GM12878 (cell line): ENCODE results near the gene EGFR. TPM values are rescaled to one million over a fixed set of nuclear protein-coding genes. Genes with fewer than 3 reads are reported as not detected.

Experiments
- ATAC-seq: fragments of 200-7000 bp; cut with Tn5 transposase; 3 replicates; pipeline ENCODE4 v1.9.1; 2020; ENCODE audit warnings: mild to moderate bottlenecking, moderate library complexity
- BruUV-seq: library from RNA; stranded (reverse); fragments of 400-500 nt; replicated peaks from 2 replicates; lab custom pipeline; 2021; lab: Mats Ljungman, UMichigan
- CTCF ChIA-PET: fragments of 300-600 bp; sonication (Branson Sonifier 250); formaldehyde crosslinking; extraction: SDS; loops from one replicate; lab custom pipeline; 2021; ENCODE audit warnings: inconsistent platforms; lab: Yijun Ruan, JAX
- POLR2A ChIA-PET: fragments of 350-600 bp; formaldehyde crosslinking; extraction: SDS; loops from one replicate; lab custom pipeline; 2021; ENCODE audit warnings: inconsistent platforms; lab: Charles Lee
- RAD21 ChIA-PET: fragments of 300-600 bp; sonication (Branson Sonifier 250); formaldehyde crosslinking; loops from one replicate; lab custom pipeline; 2023; ENCODE audit warnings: antibody characterized with exemption; ENCODE audit not compliant: unreplicated experiment; lab: Charles Lee
- SMC1A ChIA-PET: fragments of 300-600 bp; sonication (Branson Sonifier 250); formaldehyde crosslinking; loops from one replicate; lab custom pipeline; 2023; ENCODE audit not compliant: unreplicated experiment, uncharacterized antibody; lab: Charles Lee
- DNase-seq: peaks from one replicate; pipeline ENCODE4 v3.0.0-alpha.2; 2011; ENCODE audit warnings: low read depth, low spot score
- FAIRE-seq: peaks from 3 replicates; lab custom pipeline; 2011; peaks lifted over from hg19 to GRCh38; lab: Jason Lieb, UNC
- H2AFZ ChIP-seq: 2 replicates; pipeline ENCODE4 v1.6.0; 2011; ENCODE audit warnings: low read depth, low read length, control low read depth; ENCODE audit not compliant: control insufficient read depth
- H3K27ac ChIP-seq: 2 replicates; pipeline ENCODE4 v1.5.1; 2011; ENCODE audit warnings: control low read depth; ENCODE audit not compliant: control insufficient read depth, insufficient read depth
- H3K27me3 ChIP-seq, 2 experiments: replicated peaks in 1 of 2; 2 replicates each; pipeline versions ENCODE4 v1.6.0 to v1.6.1; 2011; ENCODE audit warnings: low read length in 1 of 2; ENCODE audit not compliant: control insufficient read depth in 2 of 2, insufficient read depth in 2 of 2
- H3K36me3 ChIP-seq, 2 experiments: 2 replicates each; pipeline ENCODE4 v1.5.1; 2011; ENCODE audit warnings: low read length in 1 of 2; ENCODE audit not compliant: control insufficient read depth in 2 of 2, insufficient read depth in 2 of 2
- H3K4me1 ChIP-seq: 2 replicates; pipeline ENCODE4 v1.6.1; 2011; ENCODE audit warnings: mild to moderate bottlenecking, low read length, moderate library complexity, mixed read lengths; ENCODE audit not compliant: control insufficient read depth, insufficient read depth
- H3K4me2 ChIP-seq: 2 replicates; pipeline ENCODE4 v1.6.0; 2011; ENCODE audit warnings: control low read depth; ENCODE audit not compliant: control insufficient read depth, insufficient read depth
- H3K4me3 ChIP-seq: fragments of 200-600 bp; sonication (generic); 2 replicates; pipeline ENCODE4 v1.5.1; 2016
- H3K79me2 ChIP-seq: 2 replicates; pipeline ENCODE4 v1.6.0; 2011; ENCODE audit warnings: low read length; ENCODE audit not compliant: control insufficient read depth, insufficient read depth
- H3K9ac ChIP-seq: 2 replicates; pipeline ENCODE4 v1.8.0; 2011; ENCODE audit warnings: low read length, control low read depth, mixed read lengths; ENCODE audit not compliant: control insufficient read depth, insufficient read depth
- H3K9me3 ChIP-seq: replicated peaks from 3 replicates; pipeline ENCODE4 v1.5.1; 2011; ENCODE audit warnings: mild to moderate bottlenecking, low read length; ENCODE audit not compliant: control insufficient read depth, insufficient read depth
- H4K20me1 ChIP-seq: 2 replicates; pipeline ENCODE4 v1.6.0; 2011; ENCODE audit not compliant: control insufficient read depth, insufficient read depth
- CTCF ChIP-seq, 3 experiments: IDR thresholded peaks in 2 of 3; conservative IDR thresholded peaks in 1 of 3; 2 replicates each; pipeline ENCODE4 v1.5.1; 2011; ENCODE audit warnings: low read depth in 3 of 3, low read length in 3 of 3, mild to moderate bottlenecking in 3 of 3, control low read depth in 2 of 3, moderate library complexity in 2 of 3, inconsistent platforms in 1 of 3, mixed read lengths in 1 of 3; ENCODE audit not compliant: control insufficient read depth in 2 of 3, insufficient read depth in 1 of 3; ENCODE audit errors: extremely low read depth in 1 of 3
- KDM1A ChIP-seq: fragments of 200-600 bp; sonication (generic); IDR thresholded peaks from 2 replicates; pipeline ENCODE4 v1.6.1; 2016; ENCODE audit warnings: borderline replicate concordance
- NRF1 ChIP-seq: conservative IDR thresholded peaks from 2 replicates; pipeline ENCODE4 v1.6.1; 2011; ENCODE audit warnings: mild to moderate bottlenecking, low read depth, low read length, improper control_type of control experiment
- REST ChIP-seq: IDR thresholded peaks from 2 replicates; pipeline ENCODE4 v1.6.1; 2012; ENCODE audit warnings: mild to moderate bottlenecking, low read depth, low read length
- ZNF622 ChIP-seq: fragments of 450-650 bp; IDR thresholded peaks from 2 replicates; pipeline ENCODE4 v1.6.1; 2017; ENCODE audit warnings: mild to moderate bottlenecking, inconsistent platforms
- whole genome bisulfite sequencing: methylation state at CpG from one replicate; pipeline ENCODE4 v1.1.6; 2016; ENCODE audit warnings: low lambda C conversion rate; ENCODE audit not compliant: insufficient replicate concordance, insufficient coverage; ENCODE audit errors: missing lambda C conversion rate; 5-methylcytosine and 5-hydroxymethylcytosine counted together
- in situ Hi-C: fragments of 300-500 bp; cut with MboI; formaldehyde crosslinking; loops from 9 replicates; pipeline ENCODE4 v1.14.3; 2018; ENCODE audit warnings: mixed read lengths
- intact Hi-C: fragments of 100-400 bp; cut with micrococcal nuclease; formaldehyde crosslinking; loops from one replicate; pipeline ENCODE4 v1.14.2; 2022; ENCODE audit not compliant: unreplicated experiment
- polyA plus RNA-seq, 11 experiments: library from polyadenylated mRNA; depleted of rRNA in 4 of 11; unstranded in 6 of 11; stranded (reverse) in 5 of 11; fragments of >200 nt; fragmentation: Nextera tagmentation in 4 of 11; fragmentation: Illumina TruSeq in 1 of 11; extraction: Ambion mirVana in 4 of 11; extraction: Trizol in 1 of 11; gene quantifications; 1 replicate in 1 of 11; 2 replicates in 10 of 11; pipeline versions ENCODE4 v1.2.1 to v1.2.3, GENCODE V29; 2011 to 2016; ENCODE audit warnings: inconsistent platforms in 2 of 11, missing spikeins in 2 of 11, low read depth in 1 of 11
- total RNA-seq, 4 experiments: library from RNA; depleted of rRNA in 3 of 4; stranded (reverse); fragments of >200 nt in 3 of 4; fragmentation: Illumina TruSeq in 1 of 4; extraction: Trizol in 1 of 4; gene quantifications; 2 replicates each; pipeline versions ENCODE4 v1.2.1 to v1.2.3, GENCODE V29; 2013 to 2021

The EGFR gene
- total and polyA plus RNA-seq, 10 of the 15 experiments (the other 5 are each of a cell fraction or from before 2014, with no cell fraction given), result 0.01 to 0.31 TPM; not detected in 8

DNA sequence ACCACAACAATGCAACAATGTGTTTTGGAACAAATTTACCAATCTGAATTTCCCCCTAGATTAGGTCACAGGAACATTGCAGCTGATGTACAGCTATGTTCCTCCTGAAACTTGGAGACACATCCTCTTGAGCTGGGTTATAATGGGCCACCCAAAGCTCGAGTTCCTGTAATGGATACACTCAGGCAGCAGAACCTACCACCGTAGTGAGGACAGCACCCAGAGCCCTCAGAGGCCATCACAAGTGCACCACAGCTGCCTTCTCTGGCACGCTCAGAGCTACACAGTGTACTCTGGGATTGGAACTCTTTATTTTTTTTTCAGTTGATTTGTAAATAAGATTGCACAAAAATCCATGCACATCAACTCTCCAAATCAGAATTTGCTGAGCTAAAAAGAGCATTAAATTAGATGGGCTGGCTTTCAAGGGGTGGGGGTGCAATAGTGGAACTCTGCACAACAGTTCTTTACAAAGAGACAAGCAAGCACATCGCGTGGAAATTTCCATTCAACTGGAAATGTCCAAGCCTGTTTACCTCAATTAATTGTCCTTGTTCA lies 56.7 kb downstream of the EGFR start:
- BruUV-seq, result no TSS peak

DNA sequence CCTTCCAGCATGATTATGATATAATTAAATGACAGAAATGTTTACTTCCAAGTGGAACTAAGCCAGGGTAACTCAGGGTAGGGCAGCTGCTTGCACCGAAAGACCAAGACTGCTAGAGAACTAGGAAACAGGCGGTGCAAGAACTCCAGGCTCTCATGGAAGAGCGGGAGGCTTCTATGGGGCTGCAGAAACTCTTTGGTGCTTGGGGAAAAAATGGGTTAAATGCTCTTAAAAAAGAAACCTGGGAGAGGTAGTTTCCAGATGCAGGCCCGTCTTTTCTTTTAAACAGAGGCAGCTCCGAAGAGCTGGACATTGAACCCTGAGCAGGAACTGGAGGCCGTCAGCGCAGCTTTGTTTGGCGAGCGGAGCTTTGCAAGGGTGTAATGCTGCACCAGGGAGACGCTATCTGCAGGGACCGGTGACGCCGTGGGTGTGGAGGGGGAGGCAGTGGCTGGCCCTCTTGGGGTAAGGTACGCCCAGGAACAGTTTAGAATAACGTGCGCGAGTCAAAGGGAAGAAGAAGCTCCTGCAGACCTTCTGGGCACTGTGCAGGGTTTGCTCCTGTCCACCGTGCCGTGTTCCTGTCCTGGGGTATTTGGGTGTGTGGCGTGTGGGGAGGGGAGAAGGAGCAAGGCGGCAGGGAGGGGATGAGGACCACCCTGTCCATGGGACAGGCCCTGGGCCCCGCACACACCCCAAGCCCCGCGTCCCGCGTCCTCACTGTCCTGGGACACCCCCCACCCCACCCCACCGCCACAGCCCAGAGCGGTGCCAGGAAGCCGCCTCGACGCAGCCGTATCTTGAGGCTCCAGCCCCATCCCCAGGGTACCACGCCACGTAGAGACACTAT lies 59.0 kb downstream of the EGFR start:
- WGBS, result 86% methylated on average over 29 of the region's 34 CpGs
- ChIA-PET POLR2A (interaction anchor here (1.2 kb wide), 1 partner anchor 8 kb away, joined by 5 read pairs; no protein-coding TSS in a partner anchor), CTCF (no interaction called here), SMC1A (no interaction called here), RAD21 (no interaction called here)
- peaks cover 21% of the 10 kb centered on the region for H3K4me1 ChIP-seq
- no peak overlapping the region for H2AFZ ChIP-seq
- H3K79me2 ChIP-seq, result no peaks in the 10 kb centered on the region
- in situ Hi-C loops (no loop called here), intact Hi-C loops (loop anchor here (10.0 kb wide), 2 partner anchors 177 to 487 kb away; no protein-coding TSS in a partner anchor)
- H3K9me3 ChIP-seq, result no peaks in the 10 kb centered on the region; the same call in 2 of the 3 replicates
- H3K36me3 ChIP-seq, result no peaks in the 10 kb centered on the region
- DNase-seq (no peak), ATAC-seq (no peak), FAIRE-seq (no peak)
- BruUV-seq, result no TSS peak
- no peak overlapping the region for H3K9ac ChIP-seq
- no peaks in the 10 kb centered on the region for H3K27me3 ChIP-seq
- no peaks in the 10 kb centered on the region for H4K20me1 ChIP-seq
- H3K4me3 ChIP-seq, result no peak overlapping the region
- TF ChIP-seq CTCF (IDR thresholded peaks at IDR 0.05 in 2 of 3, conservative IDR thresholded peaks at IDR 0.05 in 1 of 3; ENCODE audit: control insufficient read depth in 2 of 3, extremely low read depth in 1 of 3, insufficient read depth in 1 of 3, low read depth in 3 of 3, low read length in 3 of 3), result no peak
- no peak for TF ChIP-seq KDM1A
- TF ChIP-seq REST, result no peak
- no peak for TF ChIP-seq NRF1
- H3K27ac ChIP-seq, result no peak overlapping the region
- no peak overlapping the region for H3K4me2 ChIP-seq

More for the DNA sequence above, 56.7 kb downstream of the EGFR start:
- ChIA-PET CTCF (interaction anchor here (0.7 to 1.7 kb wide), 8 partner anchors 10 to 317 kb away, joined by 3 to 10 read pairs (median 3); partner anchors contain the start of gene SEC61G), SMC1A (interaction anchor here (0.7 to 7.8 kb wide), 10 partner anchors 10 to 257 kb away, joined by 3 to 99 read pairs (median 3); no protein-coding TSS in a partner anchor), RAD21 (interaction anchor here (0.7 to 5.1 kb wide), 10 partner anchors 9 to 234 kb away, joined by 3 to 84 read pairs (median 5); no protein-coding TSS in a partner anchor)
- in situ Hi-C loops (no loop called here), intact Hi-C loops (loop anchor here (10.0 kb wide), 2 partner anchors 179 to 489 kb away; no protein-coding TSS in a partner anchor)
- 97% methylated on average over 5 of the region's 5 CpGs for WGBS
- no peaks in the 10 kb centered on the region; the same call in 2 of the 3 replicates for H3K9me3 ChIP-seq
- FAIRE-seq (no peak), DNase-seq (no peak)
- no peaks in the 10 kb centered on the region for H4K20me1 ChIP-seq
- H3K27ac ChIP-seq, result no peak overlapping the region
- no peak overlapping the region for H3K9ac ChIP-seq
- H3K4me3 ChIP-seq, result no peak overlapping the region
- H3K79me2 ChIP-seq, result no peaks in the 10 kb centered on the region
- TF ChIP-seq ZNF622, result no peak
- TF ChIP-seq, all 136 proteins: peak for 0
- no peak for ATAC-seq
- Histone ChIP-seq H3K36me3 (no peaks in the 10 kb centered on the region), H3K4me1 (peaks cover 24% of the 10 kb centered on the region), H3K4me2 (no peak overlapping the region), H2AFZ (no peak overlapping the region), H3K27me3 (no peaks in the 10 kb centered on the region)
- POLR2A ChIA-PET, result interaction anchor here (1.1 to 1.5 kb wide), 2 partner anchors 10 to 11 kb away, joined by 5 to 10 read pairs; no protein-coding TSS in a partner anchor
